Endodermal cell (in vitro differentiated cells): Measurements from ENCODE around the gene DGKD. TPM values are rescaled to one million over a fixed set of nuclear protein-coding genes. Genes with fewer than 3 reads are reported as not detected.

Experiments used
- DNase-seq: peaks from one replicate; pipeline ENCODE4 v3.0.0-alpha.2; 2017
- H3K27ac ChIP-seq: 2 replicates; pipeline ENCODE4 v1.5.1; 2013; ENCODE audit warnings: mild to moderate bottlenecking, low read depth, low read length, moderate library complexity
- H3K27me3 ChIP-seq: 2 replicates; pipeline ENCODE4 v1.6.1; 2013; ENCODE audit warnings: mild to moderate bottlenecking, low read length, moderate library complexity; ENCODE audit not compliant: insufficient read depth, control insufficient read depth, poor library complexity, severe bottlenecking
- H3K36me3 ChIP-seq: 2 replicates; pipeline ENCODE4 v1.7.0; 2013; ENCODE audit warnings: mild to moderate bottlenecking, low read length, moderate library complexity; ENCODE audit not compliant: control insufficient read depth, insufficient read depth
- H3K4me1 ChIP-seq: one replicate; pipeline ENCODE4 v1.7.0; 2013; ENCODE audit warnings: low read length; ENCODE audit not compliant: control insufficient read depth, insufficient read depth
- H3K4me3 ChIP-seq: 2 replicates; pipeline ENCODE4 v1.5.1; 2013; ENCODE audit warnings: mild to moderate bottlenecking, low read length, moderate library complexity
- H3K9ac ChIP-seq: 2 replicates; pipeline ENCODE4 v1.6.1; 2013; ENCODE audit warnings: mild to moderate bottlenecking, low read length, moderate library complexity; ENCODE audit not compliant: poor library complexity, severe bottlenecking; ENCODE audit errors: extremely low read depth
- H3K9me3 ChIP-seq: 2 replicates; pipeline ENCODE4 v1.6.1; 2013; ENCODE audit warnings: mild to moderate bottlenecking, low read length, moderate library complexity; ENCODE audit not compliant: control insufficient read depth
- H3K27ac Mint-ChIP-seq: 2 replicates; pipeline ENCODE4 v1.8.0; 2020; ENCODE audit warnings: mixed read lengths
- H3K27me3 Mint-ChIP-seq: 2 replicates; pipeline ENCODE4 v1.8.0; 2021; ENCODE audit warnings: mild to moderate bottlenecking, mixed read lengths; ENCODE audit not compliant: insufficient read depth
- H3K36me3 Mint-ChIP-seq: 2 replicates; pipeline ENCODE4 v1.8.0; 2020; ENCODE audit warnings: low read depth, mixed read lengths
- H3K4me1 Mint-ChIP-seq: 2 replicates; pipeline ENCODE4 v1.8.0; 2020; ENCODE audit warnings: mixed read lengths
- H3K4me3 Mint-ChIP-seq: 2 replicates; pipeline ENCODE4 v1.8.0; 2020; ENCODE audit warnings: mild to moderate bottlenecking, moderate library complexity, mixed read lengths
- H3K9me3 Mint-ChIP-seq: 2 replicates; pipeline ENCODE4 v1.8.0; 2020; ENCODE audit warnings: mild to moderate bottlenecking, mixed read lengths
- CTCF ChIP-seq: fragments of 200-600 bp; sonication (generic); conservative IDR thresholded peaks from 2 replicates; pipeline ENCODE4 v1.5.0; 2021; ENCODE audit warnings: antibody characterized with exemption, mild to moderate bottlenecking
- WGBS, 2 experiments: methylation state at CpG; one replicate each; pipeline versions ENCODE4 v1.1.5 to v1.1.7; 2013; ENCODE audit warnings: missing lambda C conversion rate in 2 of 2, mixed read lengths in 1 of 2; ENCODE audit not compliant: insufficient coverage in 1 of 2, insufficient read length in 1 of 2; 5-methylcytosine and 5-hydroxymethylcytosine counted together
- total RNA-seq, 2 donors: library from RNA; stranded (reverse); fragmentation: NEBNext Ultra II Directional in 1 of 2; extraction: Animal tissue kit (Norgen Biotek cat#: 25700) in 1 of 2; gene quantifications; 2 replicates in 1 of 2; 3 replicates in 1 of 2; pipeline ENCODE4 v1.2.1, GENCODE V29; 2021

Gene DGKD
- total RNA-seq, 2 donors from 2014 or later, result 39.2 to 46.9 TPM

- H3K36me3 ChIP-seq, result no peaks in the 10 kb centered on the region
- Mint-ChIP-seq H3K9me3 (no peaks in the 10 kb centered on the region), H3K4me1 (peaks cover 24% of the 10 kb centered on the region), H3K27me3 (no peaks in the 10 kb centered on the region), H3K4me3 (no peak overlapping the region), H3K36me3 (peaks cover 17% of the 10 kb centered on the region), H3K27ac (peak overlapping the region; percentile 49)
- H3K9ac ChIP-seq, result no peak overlapping the region
- H3K4me3 ChIP-seq, result no peak overlapping the region
- H3K4me1 ChIP-seq, result no peaks in the 10 kb centered on the region
- 92 to 97% methylated on average over 6 to 12 of the region's 12 CpGs for WGBS, 2 experiments
- H3K27ac ChIP-seq, result no peak overlapping the region
- DNase-seq, result peak; percentile 47
- H3K9me3 ChIP-seq, result no peaks in the 10 kb centered on the region
- no peak for TF ChIP-seq CTCF
- no peaks in the 10 kb centered on the region for H3K27me3 ChIP-seq
Observed at GRCh38 chr2:233384811-233385488, 30.7 kb downstream of the DGKD start.

DNA sequence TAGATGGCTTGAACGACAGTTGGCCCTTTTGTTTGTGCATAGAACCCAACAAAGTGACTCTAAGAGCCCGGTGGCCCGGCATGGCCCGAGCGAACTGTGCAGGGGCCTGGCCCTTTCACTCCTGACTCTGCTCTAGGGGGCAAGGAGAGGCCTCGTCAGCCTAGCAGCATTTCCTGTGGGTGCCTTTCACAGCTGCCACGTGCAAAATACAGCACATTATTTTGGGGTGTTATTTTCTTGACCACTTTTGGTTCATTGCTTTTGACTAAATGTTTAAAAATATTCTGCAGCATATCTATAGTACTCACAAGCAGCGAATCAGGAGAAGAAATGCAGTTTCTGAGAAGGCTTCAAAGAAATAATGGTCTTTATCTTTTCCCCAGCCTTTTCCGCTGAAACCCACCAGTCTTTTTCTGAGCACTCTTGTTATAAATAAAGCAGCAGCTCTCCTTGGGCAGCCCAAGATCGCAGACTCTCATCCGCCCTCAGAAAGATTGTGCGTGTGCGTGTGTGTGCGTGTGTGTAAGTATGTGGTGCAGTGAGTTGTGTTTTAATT lies 31.3 kb downstream of the DGKD start:
- Histone ChIP-seq H3K27me3 (no peaks in the 10 kb centered on the region), H3K36me3 (peaks cover 1% of the 10 kb centered on the region), H3K4me1 (no peaks in the 10 kb centered on the region), H3K9me3 (no peaks in the 10 kb centered on the region), H3K9ac (no peak overlapping the region), H3K27ac (no peak overlapping the region), H3K4me3 (no peak overlapping the region)
- 92 to 95% methylated on average over 7 to 14 of the region's 14 CpGs for WGBS, 2 experiments
- TF ChIP-seq CTCF, result no peak
- no peaks in the 10 kb centered on the region for H3K27me3 Mint-ChIP-seq
- H3K27ac Mint-ChIP-seq, result no peak overlapping the region
- H3K4me1 Mint-ChIP-seq, result peaks cover 18% of the 10 kb centered on the region
- H3K4me3 Mint-ChIP-seq, result no peak overlapping the region
- H3K9me3 Mint-ChIP-seq, result no peaks in the 10 kb centered on the region
- H3K36me3 Mint-ChIP-seq, result peaks cover 23% of the 10 kb centered on the region
- DNase-seq, result no peak

DNA sequence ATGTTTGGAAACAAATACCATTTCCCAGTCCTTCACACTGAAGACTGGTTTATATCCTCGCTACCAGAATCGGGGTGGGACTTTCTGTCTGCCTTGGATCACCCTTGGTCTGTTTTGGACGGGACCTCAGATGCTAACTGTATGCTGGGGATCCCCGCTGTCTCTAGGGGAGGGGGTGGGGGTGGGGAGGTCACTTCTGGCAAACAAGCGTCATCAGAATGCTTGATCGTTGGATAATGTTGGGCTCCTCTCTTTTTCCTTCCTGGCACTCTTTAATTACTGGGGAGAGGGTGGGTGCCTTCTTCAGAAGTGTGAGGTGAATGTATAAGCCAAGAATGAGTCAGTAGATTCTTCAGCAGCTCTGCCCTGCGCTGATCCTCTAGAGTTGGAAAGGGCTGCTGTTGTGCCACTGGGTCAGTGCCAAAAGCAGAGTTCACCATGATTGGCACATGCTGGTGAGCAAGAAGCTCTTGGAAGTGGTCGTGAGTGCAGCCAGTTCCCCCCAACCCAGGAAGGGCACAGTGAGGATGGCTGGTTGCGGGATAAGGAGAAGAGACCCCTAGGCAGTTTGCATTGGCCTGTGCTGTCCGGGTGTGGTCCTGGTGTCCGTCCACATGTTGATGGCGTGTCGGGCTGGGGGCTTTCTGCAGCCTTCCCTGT lies 32.2 kb downstream of the DGKD start:
- TF ChIP-seq CTCF, result no peak
- no peak overlapping the region for H3K27ac ChIP-seq
- peaks cover 9% of the 10 kb centered on the region for H3K4me1 Mint-ChIP-seq
- peaks cover 28% of the 10 kb centered on the region for H3K36me3 Mint-ChIP-seq
- no peaks in the 10 kb centered on the region for H3K9me3 ChIP-seq
- WGBS, 2 experiments, result 91 to 94% methylated on average over 6 to 13 of the region's 13 CpGs
- H3K27me3 Mint-ChIP-seq, result no peaks in the 10 kb centered on the region
- no peak overlapping the region for H3K4me3 Mint-ChIP-seq
- no peaks in the 10 kb centered on the region for H3K9me3 Mint-ChIP-seq
- H3K36me3 ChIP-seq, result peaks cover 10% of the 10 kb centered on the region
- no peak overlapping the region for H3K4me3 ChIP-seq
- H3K27me3 ChIP-seq, result no peaks in the 10 kb centered on the region
- no peak overlapping the region for H3K27ac Mint-ChIP-seq
- no peak overlapping the region for H3K9ac ChIP-seq
- H3K4me1 ChIP-seq, result no peaks in the 10 kb centered on the region
- no peak for DNase-seq
